Left cardiac atrium (tissue), 4 donors: ENCODE results near the gene C6orf141. TPM values are rescaled to one million over a fixed set of nuclear protein-coding genes. Genes with fewer than 3 reads are reported as not detected.

ENCODE experiments used
- ATAC-seq, 2 donors: fragments of 200-7000 bp; cut with Tn5 transposase; one replicate each; pipeline ENCODE4 v1.9.1; 2020; ENCODE audit warnings: mild to moderate bottlenecking in 2 of 2, moderate library complexity in 2 of 2
- DNase-seq: peaks from one replicate; pipeline ENCODE4 v3.0.0-alpha.2; 2020
- intact Hi-C, 2 donors: fragments of 100-400 bp; cut with DNase I; formaldehyde crosslinking; loops; one replicate each; pipeline versions ENCODE4 v1.14.1 to v1.15.1; 2022 to 2023
- total RNA-seq, 2 donors: library from RNA; stranded (reverse); fragmentation: NEBNext Ultra II Directional; extraction: Animal tissue kit (Norgen Biotek cat#: 25700); gene quantifications; one replicate each; pipeline ENCODE4 v1.2.1, GENCODE V29; 2021
- donor health status: DM: no; HTN: yes; CAD: no.
- donor health status: DM: no; HTN: yes; CAD: no; lungs with severe emphysema.
- donor health status: DM: yes; HTN: yes; CAD: no.
- donor health status: Dilated cardiomyopathy.

The C6orf141 gene
- total RNA-seq, 2 donors from 2014 or later: 0.35 to 1.1 TPM

DNA sequence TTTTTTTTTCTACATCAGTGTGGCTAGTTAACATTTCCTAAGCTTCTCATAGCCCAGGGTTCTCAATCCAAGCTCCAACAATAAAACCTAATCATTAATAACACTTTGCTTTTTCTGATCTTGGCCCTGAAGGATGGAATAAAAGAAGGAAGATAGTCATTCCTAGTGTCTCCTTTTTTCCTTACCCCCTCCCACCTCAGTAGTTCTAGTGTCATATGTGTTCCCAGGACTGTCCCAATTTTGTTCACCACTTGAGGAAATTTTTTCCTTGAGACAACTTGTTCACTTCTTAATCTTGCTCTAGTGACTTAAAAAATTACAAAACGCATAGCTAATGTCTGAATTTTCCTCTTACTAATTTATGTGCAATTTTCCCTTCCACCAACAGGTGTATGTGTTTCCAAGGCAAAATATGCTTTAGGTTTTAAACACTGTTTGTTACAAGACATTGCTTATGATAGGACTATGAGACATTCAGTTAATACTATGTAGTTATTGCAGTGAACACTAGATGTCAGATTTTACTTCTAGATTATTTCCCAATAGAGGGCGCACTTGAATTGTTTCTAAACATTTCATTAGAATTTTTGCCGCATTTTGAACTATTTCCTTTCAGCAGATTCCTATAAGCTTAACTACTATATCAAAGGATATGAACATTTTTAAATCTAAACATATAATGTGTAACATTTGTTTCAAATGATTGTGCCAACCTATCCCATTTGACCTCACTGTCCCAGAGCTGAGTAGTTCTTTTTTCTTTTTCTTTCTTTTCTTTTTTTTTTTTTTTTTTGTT, 18.5 kb upstream of the C6orf141 start:
- ATAC-seq: peak in 1 of 2 donors; percentile 72
- no peak for DNase-seq
- intact Hi-C loops: loop anchor here in 1 of 2 donors (2.0 to 5.0 kb wide), 2 partner anchors 75 to 319 kb away; no protein-coding TSS in a partner anchor

DNA sequence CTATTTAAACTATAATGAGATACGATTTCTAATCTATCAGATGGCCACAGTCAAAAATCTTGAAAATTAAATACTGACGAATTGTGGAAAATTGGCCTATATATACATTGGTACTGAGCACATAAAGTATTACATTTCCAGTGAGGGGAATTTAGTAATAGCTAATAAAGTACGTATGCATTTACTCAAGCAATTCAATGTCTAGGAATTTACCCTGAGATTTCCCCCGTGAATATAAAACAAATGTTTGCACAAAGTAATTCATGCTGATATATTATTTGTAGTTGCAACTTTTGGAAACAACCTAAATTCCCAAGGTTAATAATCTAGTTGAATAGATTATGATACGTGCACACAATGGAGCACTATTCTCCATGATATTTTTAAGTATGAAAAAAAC, 14.7 kb upstream of the C6orf141 start:
- intact Hi-C loops: no loop called here
- DNase-seq (no peak), ATAC-seq (no peak)

DNA sequence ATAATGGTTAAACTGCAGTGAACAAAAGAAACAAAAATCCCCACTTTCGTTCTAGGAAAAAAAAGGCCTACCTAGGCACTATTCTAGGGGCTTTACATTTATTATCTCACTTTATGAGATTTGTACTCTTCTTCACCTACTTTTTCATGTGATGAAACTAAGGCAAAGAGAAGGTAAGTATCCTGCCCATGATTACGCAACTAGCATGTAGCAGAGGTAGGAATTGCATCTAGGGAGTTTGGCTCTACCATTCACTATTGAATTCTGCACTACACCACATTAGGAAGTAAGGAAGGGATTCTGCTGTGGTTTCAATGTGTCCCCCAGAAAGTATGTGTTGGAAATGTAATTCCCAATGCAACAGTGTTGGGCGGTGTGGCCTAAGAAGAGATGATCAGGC, 11.4 kb upstream of the C6orf141 start:
- ATAC-seq (no peak), DNase-seq (no peak)
- intact Hi-C loops: no loop called here

DNA sequence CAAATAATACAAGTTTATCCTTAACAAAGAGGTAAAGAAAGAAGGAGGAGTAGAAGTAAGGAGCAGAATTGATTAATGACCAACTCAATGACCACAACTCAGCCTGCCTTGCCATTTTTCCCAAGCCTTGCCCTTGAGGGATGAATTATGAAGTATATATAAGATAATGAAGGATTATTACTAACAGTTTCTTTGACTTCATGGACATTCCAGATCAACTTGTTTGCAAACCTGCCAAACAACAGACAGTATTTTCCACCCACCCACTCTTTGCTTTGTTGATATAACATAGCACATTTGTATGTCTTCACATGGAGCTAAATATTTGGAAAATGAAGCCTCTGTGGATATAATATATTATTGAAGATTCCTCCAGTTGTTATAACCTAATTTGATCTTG, 9.9 kb upstream of the C6orf141 start:
- intact Hi-C loops: no loop called here
- ATAC-seq (no peak), DNase-seq (no peak)

DNA sequence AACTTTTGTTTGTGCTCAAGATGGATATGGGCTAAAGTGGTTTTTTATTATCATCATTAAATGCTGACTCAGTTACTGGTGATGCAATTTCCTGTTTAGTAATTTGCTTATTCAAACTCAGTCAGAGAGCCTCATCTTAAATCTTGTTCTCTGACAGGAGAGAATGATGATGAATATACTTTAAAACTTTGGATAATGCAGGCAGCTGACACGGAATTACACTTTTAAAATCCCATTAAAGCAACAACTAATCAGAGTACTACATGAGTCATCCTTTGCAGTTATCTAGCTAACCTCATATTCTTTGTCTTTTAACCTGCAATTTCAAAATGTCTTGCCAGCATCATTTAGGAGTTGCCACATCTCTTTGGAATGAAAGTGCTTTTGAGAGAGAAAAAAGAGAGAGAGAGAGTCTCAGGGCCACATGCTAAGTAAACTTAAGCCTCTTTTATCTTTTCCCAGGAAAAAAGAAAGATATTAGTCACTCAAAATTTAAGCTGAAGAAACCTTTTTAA, 9.2 kb upstream of the C6orf141 start:
- intact Hi-C loops: no loop called here
- DNase-seq (no peak), ATAC-seq (peak in 1 of 2 donors; percentile 95)

DNA sequence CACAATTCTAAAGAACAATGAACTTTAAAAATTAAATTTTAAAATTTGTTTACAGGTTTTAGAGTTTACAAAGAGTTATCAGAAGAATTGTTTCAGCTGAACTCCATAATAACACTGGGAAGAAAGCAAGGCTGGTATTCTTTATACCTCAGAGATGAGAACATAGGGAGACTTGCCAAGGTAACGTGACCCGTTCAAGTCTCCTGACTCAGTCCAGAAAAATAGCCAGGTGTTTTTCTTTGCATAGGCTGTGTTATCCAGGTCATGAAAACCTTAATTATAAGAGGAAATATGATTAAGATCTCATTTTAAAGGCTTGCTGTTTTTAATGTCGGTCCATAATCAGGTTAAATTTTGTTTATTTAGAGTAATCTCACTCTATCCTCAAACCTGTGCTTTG, 8.5 kb upstream of the C6orf141 start:
- ATAC-seq: peak in 1 of 2 donors; percentile 43
- intact Hi-C loops: no loop called here
- DNase-seq: no peak

DNA sequence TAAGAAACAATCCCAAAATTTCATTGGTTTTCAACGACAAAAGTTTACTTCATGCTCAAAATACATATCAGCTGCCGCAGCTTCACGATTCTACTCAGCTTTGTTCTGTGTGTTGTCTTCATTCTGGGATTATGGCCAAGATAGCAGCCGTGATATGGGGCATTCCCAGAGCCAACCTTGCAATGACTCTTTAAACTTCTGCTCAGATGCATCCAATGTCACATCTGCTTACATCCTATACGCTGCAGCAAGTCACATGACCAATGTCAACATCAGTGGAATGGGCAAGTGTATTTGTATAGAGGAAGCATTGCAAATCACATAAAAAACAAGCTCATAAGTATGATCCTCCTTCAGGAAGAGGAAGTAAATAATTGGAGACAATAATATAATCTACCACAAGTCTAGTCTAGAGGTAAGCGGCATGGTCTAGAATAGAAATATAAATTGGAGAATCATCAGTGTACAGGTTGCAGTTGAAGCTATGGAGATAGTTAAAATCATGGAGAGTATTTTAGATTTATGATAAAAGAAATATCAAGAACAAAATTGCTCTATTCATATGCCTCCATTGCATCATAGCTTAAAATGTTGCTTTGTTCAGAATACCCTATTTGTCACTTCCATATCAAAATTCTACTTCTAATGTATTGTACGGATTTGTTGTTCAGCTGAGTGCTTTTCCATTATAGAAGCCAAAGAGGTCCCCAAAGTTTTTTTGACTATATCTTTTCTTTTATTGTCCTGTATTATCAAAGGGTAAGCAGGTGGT, 7.2 kb upstream of the C6orf141 start:
- ATAC-seq (no peak), DNase-seq (no peak)
- intact Hi-C loops: no loop called here

DNA sequence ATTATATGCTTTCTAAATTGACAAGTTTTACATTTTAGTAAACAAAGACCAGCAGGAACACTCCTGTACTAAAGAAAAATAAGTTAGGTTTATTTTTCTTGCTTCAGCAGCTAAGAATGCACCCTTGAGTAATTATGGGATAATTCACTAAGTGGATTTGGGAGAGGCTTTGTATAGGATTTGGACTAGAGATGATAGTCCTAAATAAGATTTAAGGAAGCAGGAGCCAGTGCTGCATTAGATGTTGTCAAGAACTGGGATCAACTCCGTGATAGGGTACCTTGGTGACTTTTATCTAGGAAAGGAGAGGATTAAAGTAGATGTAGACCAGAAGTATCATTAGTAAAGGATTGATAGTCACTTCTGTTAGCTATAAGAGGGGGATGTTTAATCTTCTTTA, 4.1 kb upstream of the C6orf141 start:
- no peak for ATAC-seq
- intact Hi-C loops: no loop called here

DNA sequence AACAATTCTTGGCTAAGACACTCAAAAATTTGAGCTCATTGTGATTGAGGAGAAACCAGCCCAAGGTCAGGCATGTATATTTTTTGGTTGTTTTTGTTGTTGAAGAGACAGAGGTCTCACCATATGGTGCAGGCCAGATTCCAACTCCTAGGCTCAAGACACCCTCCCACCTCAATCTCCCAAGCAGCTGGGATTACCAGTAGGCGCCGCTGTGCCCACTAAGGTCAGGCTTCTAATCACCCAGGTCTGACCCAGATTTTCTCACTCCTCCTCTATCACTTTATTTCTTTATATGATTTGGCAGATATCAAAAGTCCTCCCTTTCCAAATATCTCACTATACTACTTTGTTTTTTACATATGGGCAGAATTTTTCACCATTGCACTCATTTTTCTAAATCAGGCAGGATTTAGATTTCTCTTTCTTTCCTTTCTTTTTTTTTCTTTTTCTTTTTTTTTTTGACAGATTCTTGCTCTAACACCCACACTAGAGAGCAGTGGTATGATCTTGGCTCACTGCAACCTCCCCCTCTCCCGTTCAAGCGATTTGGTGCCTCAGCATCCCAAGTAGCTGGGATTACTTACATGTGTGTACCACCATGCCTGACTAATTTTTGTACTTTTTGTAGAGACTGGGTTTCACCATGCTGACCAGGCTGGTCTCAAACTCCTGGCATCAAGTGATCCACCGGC, 1.7 kb upstream of the C6orf141 start:
- no peak for ATAC-seq
- intact Hi-C loops: no loop called here

More for the DNA sequence above, 4.1 kb upstream of the C6orf141 start:
- no peak for DNase-seq

DNA sequence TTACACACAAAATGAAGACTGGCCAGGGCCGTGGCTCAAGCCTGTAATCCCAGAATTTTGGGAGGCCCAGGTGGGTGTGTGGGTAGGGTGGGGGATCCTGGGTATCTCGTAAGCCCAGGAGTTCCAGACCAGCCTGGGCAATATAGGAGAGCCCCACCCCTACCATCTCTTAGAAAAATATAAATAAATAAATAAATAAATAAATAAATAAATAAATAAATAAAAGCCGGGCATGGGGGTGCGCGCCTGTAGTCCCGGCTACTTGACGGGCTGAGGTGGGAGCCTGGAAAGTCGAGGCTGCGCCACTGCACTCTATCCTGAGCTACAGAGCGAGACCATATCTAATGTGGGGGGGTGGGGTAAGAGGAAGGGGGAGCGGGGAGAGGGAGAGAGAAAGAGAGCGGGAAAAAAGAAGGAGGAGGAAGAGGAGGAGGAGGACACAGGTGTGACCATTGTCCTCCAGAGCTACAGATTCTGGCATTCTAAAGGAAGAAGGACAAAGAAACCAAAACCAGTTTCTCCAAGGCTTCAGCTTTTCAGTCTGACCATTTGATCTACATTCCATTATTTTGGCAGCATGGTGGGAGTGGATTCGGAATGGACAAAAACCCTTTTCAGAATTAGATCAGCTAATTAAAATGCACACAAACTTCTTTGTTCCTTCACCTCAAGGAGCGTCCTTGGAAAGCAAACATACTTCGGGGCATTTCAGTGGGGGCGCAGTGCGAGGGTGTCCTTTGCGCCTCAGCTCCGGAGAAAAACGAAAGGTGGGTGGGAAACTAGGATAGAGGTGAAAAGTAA, 577 bp upstream of the C6orf141 start:
- no peak for DNase-seq
- intact Hi-C loops: no loop called here
- ATAC-seq: no peak

More for the DNA sequence above, 1.7 kb upstream of the C6orf141 start:
- DNase-seq: no peak

DNA sequence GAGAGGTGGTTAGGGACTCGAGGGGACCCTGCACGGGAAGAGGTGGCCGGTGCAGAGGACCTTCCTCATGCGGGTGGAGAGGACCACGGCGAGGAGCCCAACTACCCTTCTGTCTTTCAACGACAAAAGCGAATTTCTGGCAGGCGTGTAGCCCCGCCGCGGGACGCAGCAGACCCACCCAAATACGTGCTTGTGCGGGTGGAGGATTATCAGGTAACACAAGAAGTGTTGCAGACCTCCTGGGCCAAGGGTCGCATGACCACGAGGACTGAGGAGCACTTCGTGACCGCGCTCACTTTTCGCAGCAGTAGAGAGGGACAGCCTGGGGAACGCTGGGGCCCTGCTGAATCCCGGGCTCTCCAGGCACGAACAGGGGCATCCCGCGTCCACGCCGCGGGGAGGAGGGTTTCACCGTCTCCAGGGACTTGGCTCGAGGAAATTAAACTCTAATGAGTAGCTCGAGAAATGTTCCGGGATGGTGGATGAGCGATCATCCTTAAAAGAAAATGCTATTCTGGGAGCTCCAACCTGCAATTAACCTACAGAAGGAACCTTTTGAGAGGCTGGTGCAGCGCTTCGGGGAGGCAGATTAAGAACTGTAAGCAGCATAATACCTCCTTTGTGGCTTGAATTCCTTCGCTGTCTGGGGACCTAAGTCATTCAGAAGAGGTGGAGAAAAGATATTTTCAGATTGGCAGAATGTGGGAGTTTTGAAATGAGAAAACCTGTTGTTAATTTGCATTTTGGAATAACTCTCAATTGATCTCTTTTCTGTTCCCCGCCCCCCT, 804 bp downstream of the C6orf141 start:
- intact Hi-C loops: no loop called here
- ATAC-seq (peak; percentile 62 to 63), DNase-seq (no peak)

DNA sequence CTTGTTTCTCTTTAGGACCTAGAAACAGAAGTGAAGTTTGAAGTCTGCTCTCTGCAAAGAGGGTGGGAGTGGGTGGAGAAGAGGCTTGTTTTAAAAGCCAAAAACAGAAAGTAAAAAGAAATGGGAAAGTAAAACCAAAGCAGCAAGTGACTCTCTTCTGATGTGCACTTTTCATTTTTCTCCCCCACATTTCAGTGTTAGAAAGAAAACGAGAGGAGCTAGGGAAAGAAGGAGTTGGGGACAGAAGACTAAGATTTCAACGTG, 1.3 kb downstream of the C6orf141 start:
- intact Hi-C loops: no loop called here
- DNase-seq: no peak
- no peak for ATAC-seq

DNA sequence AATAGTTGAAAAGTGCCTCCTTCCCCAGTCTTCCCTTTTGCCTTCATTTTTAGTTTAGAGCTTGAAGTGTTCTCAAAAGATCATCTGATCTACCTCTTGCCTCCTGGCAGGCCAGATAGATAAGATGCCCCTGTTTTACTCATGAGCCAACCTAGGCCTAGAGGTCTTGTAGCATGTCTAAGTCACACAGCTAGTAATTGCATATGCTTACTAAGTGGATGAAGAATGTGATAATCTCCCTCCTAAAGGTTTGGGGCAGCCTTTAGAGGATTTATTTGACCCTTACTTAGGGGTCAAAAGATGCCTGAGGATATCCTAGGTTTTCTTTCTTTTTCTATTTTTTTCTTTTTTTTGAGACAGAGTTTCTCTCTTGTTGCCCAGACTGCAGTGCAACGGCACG, 2.1 kb downstream of the C6orf141 start:
- intact Hi-C loops: no loop called here
- ATAC-seq (no peak), DNase-seq (no peak)

DNA sequence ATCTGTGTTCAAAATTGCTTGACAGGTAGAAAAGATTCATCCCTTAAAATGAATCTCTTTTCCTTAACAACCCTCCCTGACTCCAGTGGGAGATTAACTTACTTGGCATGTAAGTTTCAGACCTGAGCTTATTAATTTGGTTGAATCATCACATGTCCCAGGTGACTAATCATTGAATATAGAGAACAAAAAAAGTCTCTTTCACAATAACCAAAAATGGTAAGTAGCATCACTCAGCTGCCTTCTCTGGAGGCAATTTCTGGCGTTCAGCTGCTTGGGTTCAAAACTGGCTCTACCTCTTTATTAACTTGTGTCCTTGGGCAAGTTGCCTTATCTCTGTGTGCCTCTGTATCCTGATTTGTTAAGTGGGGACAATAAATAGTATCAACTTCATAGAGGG, 2.9 kb downstream of the C6orf141 start:
- intact Hi-C loops: no loop called here
- ATAC-seq (no peak), DNase-seq (no peak)

DNA sequence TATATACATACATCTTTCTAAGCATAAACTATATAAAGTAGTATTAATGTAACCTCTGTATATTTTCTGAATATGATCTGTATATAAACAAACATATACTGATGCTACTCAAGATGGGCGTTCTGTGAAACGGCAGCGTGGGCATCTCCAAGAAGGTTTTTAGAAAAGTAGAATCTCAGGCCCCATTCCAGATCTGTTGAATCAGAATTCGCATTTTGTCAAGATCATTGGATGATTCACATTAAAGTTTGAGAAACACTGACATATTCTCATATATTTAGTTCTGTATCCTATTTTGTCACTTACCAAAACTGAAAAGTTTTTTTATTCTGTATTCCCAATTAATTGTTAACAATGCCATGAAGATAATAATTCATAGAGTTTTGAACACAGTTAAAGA, 5.5 kb downstream of the C6orf141 start:
- intact Hi-C loops: no loop called here
- DNase-seq (no peak), ATAC-seq (no peak)

DNA sequence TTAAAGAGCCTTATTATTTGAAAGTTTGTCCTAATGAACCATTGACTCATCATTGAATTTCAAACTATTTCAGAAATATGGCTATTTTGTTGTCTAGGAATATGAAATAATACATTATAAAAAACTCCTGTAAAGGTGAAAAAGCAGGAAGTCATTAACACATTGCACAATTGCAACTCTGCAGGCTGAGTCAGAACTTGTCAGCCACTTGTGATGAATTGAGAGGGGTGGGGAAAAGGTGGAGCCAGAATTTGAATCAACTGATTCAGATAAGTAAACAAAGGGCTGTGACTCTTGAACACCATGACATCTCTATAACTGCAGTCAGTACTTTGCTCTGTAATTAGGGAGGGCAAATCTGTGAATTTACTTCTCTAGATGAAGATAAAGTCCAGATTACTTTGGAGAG, 6.0 kb downstream of the C6orf141 start:
- intact Hi-C loops: no loop called here
- ATAC-seq (peak in 1 of 2 donors; percentile 79), DNase-seq (no peak)

DNA sequence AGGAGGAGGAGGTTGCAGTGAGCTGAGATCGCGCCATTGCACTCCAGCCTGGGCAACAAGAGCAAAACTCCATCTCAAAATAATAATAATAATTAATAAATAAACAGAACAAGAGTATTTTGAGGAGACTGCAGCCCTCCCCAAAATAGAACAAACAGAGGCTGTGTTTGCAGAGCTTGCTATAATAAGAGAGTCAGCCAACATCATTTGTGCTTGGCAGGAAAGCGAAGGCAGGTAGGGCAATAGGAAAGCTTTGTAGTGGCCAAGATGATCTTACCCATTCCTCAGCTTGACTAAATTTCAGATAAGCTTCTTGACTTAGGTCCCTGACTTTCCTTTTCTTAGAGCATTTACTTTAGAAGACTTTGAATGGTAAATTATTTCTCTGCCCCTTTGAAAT, 6.7 kb downstream of the C6orf141 start:
- no peak for DNase-seq
- intact Hi-C loops: no loop called here
- ATAC-seq: no peak

DNA sequence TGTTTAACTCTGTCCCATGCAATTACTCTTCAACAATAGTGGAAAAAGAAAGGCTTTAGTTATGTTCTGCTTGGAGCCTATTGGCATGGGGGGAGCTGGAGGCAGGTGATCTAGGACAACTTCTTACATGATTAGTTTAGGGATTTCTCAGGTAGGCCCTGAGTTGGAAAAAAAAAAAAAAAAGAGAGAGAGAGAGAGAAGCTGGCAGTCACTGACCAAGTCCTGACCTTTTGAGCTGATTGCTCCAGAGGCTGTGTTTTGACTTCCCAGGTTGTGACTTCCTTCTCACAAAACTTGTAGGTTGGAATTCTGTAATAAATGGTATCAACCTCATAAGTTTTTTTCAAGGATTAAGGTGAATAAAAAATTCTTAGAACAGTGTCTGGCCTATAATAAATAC, 7.8 kb downstream of the C6orf141 start:
- DNase-seq (no peak), ATAC-seq (no peak)
- intact Hi-C loops: no loop called here
